Prostate gland (tissue), 2 donors: ENCODE results near the gene HOXC12. TPM values are rescaled to one million over a fixed set of nuclear protein-coding genes. Genes with fewer than 3 reads are reported as not detected.

ENCODE experiments used
- DNase-seq: peaks from one replicate; pipeline ENCODE4 v3.0.0-alpha.2; 2019; ENCODE audit warnings: low spot score
- H3K27ac ChIP-seq, 2 donors: fragments of 200-600 bp; sonication (generic); 2 replicates each; pipeline ENCODE4 v1.5.1; 2017 to 2019
- H3K27me3 ChIP-seq: fragments of 200-600 bp; sonication (generic); replicated peaks from 2 replicates; pipeline ENCODE4 v1.5.1; 2019; ENCODE audit not compliant: insufficient read depth
- H3K36me3 ChIP-seq, 2 donors: fragments of 200-600 bp; sonication (generic); 1 replicate in 1 of 2; 2 replicates in 1 of 2; pipeline versions ENCODE4 v1.5.1 to v1.8.1; 2017 to 2019
- H3K4me1 ChIP-seq: fragments of 200-600 bp; sonication (generic); replicated peaks from 2 replicates; pipeline ENCODE4 v1.5.1; 2019
- H3K4me3 ChIP-seq, 2 donors: fragments of 200-600 bp; sonication (generic); 2 replicates each; pipeline ENCODE4 v1.5.1; 2017 to 2019
- H3K9me3 ChIP-seq: fragments of 200-600 bp; sonication (generic); 2 replicates; pipeline ENCODE4 v1.5.1; 2017
- POLR2A ChIP-seq: fragments of 450-650 bp; IDR thresholded peaks from one replicate; pipeline ENCODE4 v1.6.1; 2016; ENCODE audit warnings: antibody characterized with exemption, mild to moderate bottlenecking
- POLR2AphosphoS5 ChIP-seq: sonication (generic); formaldehyde crosslinking; IDR thresholded peaks from one replicate; pipeline ENCODE4 v1.6.1; 2017; ENCODE audit warnings: antibody characterized with exemption
- WGBS: methylation state at CpG from one replicate; pipeline ENCODE4 v1.1.5; 2018; 5-methylcytosine and 5-hydroxymethylcytosine counted together
- intact Hi-C: fragments of 100-400 bp; cut with DNase I; formaldehyde crosslinking; loops from one replicate; pipeline ENCODE4 v1.14.2; 2022
- total RNA-seq, 2 donors: library from RNA; depleted of rRNA; stranded (reverse); fragments of >200 nt; gene quantifications; one replicate each; pipeline ENCODE4 v1.1.0, GENCODE V29; 2016
- TF ChIP-seq, protein P1 (sequence below), 4 experiments: fragments of 200-600 bp in 2 of 4; fragments of 450-650 bp in 2 of 4; sonication (generic) in 2 of 4; IDR thresholded peaks; 1 replicate in 3 of 4; 2 replicates in 1 of 4; pipeline ENCODE4 v1.5.1; 2016 to 2019; ENCODE audit warnings: antibody characterized with exemption in 4 of 4, mild to moderate bottlenecking in 2 of 4, moderate library complexity in 2 of 4

Gene HOXC12
- total RNA-seq, 2 donors from 2014 or later, result not detected

DNA sequence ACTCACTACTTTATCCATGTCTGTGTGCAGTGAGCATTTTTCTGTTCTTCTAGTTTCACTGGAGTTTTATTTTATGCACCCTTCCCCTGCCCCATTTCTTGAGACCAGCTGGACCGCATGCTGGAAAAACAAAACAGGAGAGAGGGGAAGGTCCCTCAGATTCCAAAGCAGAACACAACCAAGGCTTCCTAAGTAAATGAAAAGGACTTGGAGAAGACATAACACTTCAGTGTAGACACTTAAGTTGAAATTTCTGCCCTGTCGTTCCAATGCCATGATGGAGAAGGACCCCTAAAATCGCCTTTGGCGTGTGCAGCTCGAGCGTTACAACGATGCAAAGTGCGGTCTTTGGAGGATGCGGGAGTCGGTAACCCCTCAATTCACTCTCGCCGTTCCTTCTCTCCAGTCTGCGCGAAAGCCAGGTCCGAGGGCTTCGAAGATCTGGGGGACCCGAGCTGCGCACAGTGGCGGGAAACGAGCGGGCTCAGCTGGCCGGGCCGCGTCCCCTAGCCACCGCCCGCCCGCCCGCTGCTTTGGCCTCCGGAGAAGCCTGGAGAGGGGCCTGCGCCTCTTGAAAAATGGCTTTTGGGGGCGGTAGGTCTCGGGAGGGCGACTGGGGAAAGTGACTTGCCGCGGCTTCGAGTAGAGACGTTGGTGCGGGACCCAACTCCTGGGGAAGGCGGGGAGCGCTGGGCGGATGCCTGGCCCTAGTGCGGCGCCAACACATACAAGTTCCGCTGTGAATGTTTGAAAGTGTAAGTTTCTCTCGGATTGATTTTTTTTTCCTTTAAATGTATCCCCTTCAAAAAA, 27.3 kb upstream of the HOXC12 start:
- H3K4me1 ChIP-seq, result no peaks in the 10 kb centered on the region
- peaks cover 48% of the 10 kb centered on the region for H3K27me3 ChIP-seq
- H3K27ac ChIP-seq, result no peak overlapping the region
- DNase-seq, result no peak
- intact Hi-C loops, result no loop called here
- H3K9me3 ChIP-seq, result no peaks in the 10 kb centered on the region
- no peaks in the 10 kb centered on the region for H3K36me3 ChIP-seq
- no peak for TF ChIP-seq POLR2AphosphoS5
- TF ChIP-seq POLR2A, result no peak
- TF ChIP-seq, protein P1, sequence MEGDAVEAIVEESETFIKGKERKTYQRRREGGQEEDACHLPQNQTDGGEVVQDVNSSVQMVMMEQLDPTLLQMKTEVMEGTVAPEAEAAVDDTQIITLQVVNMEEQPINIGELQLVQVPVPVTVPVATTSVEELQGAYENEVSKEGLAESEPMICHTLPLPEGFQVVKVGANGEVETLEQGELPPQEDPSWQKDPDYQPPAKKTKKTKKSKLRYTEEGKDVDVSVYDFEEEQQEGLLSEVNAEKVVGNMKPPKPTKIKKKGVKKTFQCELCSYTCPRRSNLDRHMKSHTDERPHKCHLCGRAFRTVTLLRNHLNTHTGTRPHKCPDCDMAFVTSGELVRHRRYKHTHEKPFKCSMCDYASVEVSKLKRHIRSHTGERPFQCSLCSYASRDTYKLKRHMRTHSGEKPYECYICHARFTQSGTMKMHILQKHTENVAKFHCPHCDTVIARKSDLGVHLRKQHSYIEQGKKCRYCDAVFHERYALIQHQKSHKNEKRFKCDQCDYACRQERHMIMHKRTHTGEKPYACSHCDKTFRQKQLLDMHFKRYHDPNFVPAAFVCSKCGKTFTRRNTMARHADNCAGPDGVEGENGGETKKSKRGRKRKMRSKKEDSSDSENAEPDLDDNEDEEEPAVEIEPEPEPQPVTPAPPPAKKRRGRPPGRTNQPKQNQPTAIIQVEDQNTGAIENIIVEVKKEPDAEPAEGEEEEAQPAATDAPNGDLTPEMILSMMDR (IDR thresholded peaks at IDR 0.05), result no peak
- no peak overlapping the region for H3K4me3 ChIP-seq
- WGBS, result 4% methylated on average over 43 of the region's 45 CpGs

DNA sequence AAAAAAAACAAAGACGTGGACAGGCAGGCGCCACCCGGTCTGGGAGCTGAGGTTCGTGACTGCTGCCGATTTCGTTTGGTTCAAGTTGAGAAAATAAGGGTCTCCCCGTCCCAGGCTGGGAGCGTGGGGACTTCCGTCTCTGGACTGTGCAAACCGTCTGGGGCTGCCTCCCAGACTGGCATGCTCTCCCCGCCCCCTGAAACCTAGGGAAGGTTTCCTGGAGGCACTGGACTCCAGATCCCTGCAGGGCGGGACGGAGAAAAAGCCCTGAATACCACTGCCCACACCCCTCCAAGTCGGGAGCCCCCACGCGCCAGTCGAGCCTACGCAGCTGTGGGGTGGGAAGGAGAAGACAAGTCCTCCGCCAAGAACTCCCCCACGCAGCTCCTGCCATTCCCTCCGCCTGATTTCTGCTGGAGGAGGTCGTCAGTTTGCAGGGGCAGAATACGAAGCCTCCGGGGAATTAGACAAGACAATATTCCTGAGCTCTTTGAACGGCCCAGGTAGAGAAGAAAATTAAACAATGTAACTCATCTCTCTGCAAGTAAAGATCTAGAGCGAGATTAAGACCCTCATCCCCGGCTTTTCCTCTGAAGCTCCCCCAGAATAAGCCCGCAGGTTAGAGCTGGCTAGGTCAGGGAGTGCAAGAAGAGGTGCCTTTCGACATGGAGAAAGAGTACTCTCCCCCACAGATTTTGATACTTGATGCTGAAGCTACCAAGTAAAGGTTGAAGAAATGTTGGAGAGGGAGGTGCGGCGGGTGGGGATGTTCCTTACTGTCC, 26.5 kb upstream of the HOXC12 start:
- no peaks in the 10 kb centered on the region for H3K36me3 ChIP-seq
- intact Hi-C loops, result no loop called here
- peaks cover 43% of the 10 kb centered on the region for H3K27me3 ChIP-seq
- no peak overlapping the region for H3K27ac ChIP-seq
- WGBS, result 6% methylated on average over 31 of the region's 31 CpGs
- H3K4me1 ChIP-seq, result no peaks in the 10 kb centered on the region
- H3K4me3 ChIP-seq, result no peak overlapping the region
- TF ChIP-seq, protein P1 (IDR thresholded peaks at IDR 0.05), result no peak
- no peak for DNase-seq
- H3K9me3 ChIP-seq, result no peaks in the 10 kb centered on the region

DNA sequence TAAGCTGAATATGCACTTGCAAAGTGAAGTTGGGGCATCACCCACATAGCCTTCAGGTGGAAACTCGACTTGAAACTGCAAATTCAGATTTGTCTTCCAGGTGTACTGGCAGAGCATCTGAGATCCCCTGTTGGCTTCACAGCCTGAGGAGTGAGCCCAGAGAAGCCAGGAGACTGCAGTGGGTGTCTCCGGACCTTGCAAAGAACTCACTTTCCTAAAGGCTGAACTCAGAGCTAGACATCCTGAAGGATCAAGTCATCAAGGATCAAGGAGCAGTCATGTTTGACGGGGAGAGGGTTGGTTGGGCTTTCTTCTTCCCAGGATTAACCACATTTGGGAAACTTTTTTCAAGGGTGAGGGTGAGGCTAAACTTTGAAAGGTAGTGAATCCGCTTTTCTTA, 25.2 kb upstream of the HOXC12 start:
- DNase-seq, result no peak
- H3K4me1 ChIP-seq, result no peaks in the 10 kb centered on the region
- H3K36me3 ChIP-seq, result no peaks in the 10 kb centered on the region
- H3K27ac ChIP-seq, result no peak overlapping the region
- no peak overlapping the region for H3K4me3 ChIP-seq
- TF ChIP-seq, protein P1 (IDR thresholded peaks at IDR 0.05), result no peak
- TF ChIP-seq POLR2AphosphoS5 (no peak), POLR2A (no peak)
- H3K9me3 ChIP-seq, result no peaks in the 10 kb centered on the region
- 19% methylated on average over 4 of the region's 4 CpGs for WGBS
- intact Hi-C loops, result no loop called here
- peaks cover 43% of the 10 kb centered on the region for H3K27me3 ChIP-seq

DNA sequence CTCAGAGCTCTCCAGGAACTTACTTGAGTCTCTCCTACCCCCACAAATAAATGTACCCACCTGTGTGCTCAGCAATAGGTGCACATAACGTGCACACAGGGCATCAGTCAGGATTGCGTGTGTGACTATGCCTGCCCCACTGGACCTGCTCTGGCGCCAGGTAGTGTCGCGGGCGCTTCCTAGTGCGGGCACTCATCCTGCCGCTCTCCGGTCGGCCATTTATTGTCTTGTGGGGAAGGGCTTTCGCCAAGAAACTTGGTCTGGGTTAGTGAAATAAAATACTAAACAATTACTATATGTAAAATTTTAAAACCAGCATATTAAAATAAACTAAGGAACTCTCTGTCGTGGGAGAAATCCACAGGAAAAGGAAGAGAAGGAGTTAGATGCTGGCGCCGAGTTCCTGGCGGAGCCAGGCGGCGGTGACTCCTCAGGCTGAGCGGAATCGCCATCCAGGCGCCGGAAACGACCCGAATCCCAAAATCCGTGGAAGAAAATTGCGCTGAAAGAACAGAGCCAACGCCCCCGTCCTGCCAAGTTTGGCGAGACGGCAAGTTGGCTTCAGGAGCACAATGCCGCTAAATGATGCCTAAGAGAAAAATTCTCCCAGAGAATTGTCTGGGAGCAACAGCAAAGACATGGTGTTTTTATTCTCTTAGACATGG, 24.0 kb upstream of the HOXC12 start:
- WGBS, result 4% methylated on average over 30 of the region's 30 CpGs

More for the DNA sequence above, 24.0 kb upstream of the HOXC12 start:
- DNase-seq, result no peak
- H3K36me3 ChIP-seq, result no peaks in the 10 kb centered on the region
- H3K4me3 ChIP-seq, result no peak overlapping the region
- H3K27ac ChIP-seq, result no peak overlapping the region
- H3K27me3 ChIP-seq, result peaks cover 50% of the 10 kb centered on the region
- TF ChIP-seq POLR2AphosphoS5 (no peak), POLR2A (no peak)
- TF ChIP-seq, protein P1 (IDR thresholded peaks at IDR 0.05), result no peak
- no peaks in the 10 kb centered on the region for H3K4me1 ChIP-seq
- no peaks in the 10 kb centered on the region for H3K9me3 ChIP-seq
- intact Hi-C loops, result no loop called here
